Prostate gland (tissue), 2 donors: ENCODE results near the gene ACAD9.

Experiments used
- CTCF ChIP-seq, 4 experiments: fragments of 200-600 bp in 2 of 4; fragments of 450-650 bp in 2 of 4; sonication (generic) in 2 of 4; IDR thresholded peaks; 1 replicate in 3 of 4; 2 replicates in 1 of 4; pipeline ENCODE4 v1.5.1; 2016 to 2019; ENCODE audit warnings: antibody characterized with exemption in 4 of 4, mild to moderate bottlenecking in 2 of 4, moderate library complexity in 2 of 4
- POLR2AphosphoS5 ChIP-seq: sonication (generic); formaldehyde crosslinking; IDR thresholded peaks from one replicate; pipeline ENCODE4 v1.6.1; 2017; ENCODE audit warnings: antibody characterized with exemption

- TF ChIP-seq CTCF (IDR thresholded peaks at IDR 0.05): no peak
- no peak for TF ChIP-seq POLR2AphosphoS5
Measured at GRCh38 chr3:128923576-128923975, 44.2 kb downstream of the ACAD9 start.
